Measurements from ENCODE around the gene SIGLEC15.
"Not testable (repeated sequence)": the region's sequence is repeated elsewhere in the genome, so short reads cannot be mapped to it uniquely, and the experiment has no call there.

The SIGLEC15 gene

GRCh38 chr18:45847119-45847518 lies 21.6 kb downstream of the SIGLEC15 start:
- DNase-seq = no peak

- not testable (repeated sequence) for DNase-seq
Observed at GRCh38 chr18:45848643-45849042, 23.2 kb downstream of the SIGLEC15 start.

- no peak for DNase-seq
Observed at GRCh38 chr18:45849529-45849928, 24.1 kb downstream of the SIGLEC15 start.

GRCh38 chr18:45850021-45850420 lies 24.5 kb downstream of the SIGLEC15 start:
- no peak for DNase-seq

GRCh38 chr18:45851161-45851925 lies 25.9 kb downstream of the SIGLEC15 start:
- no peak for DNase-seq

GRCh38 chr18:45852631-45853030 lies 27.2 kb downstream of the SIGLEC15 start:
- no peak for DNase-seq

- DNase-seq = no peak
Observed at GRCh38 chr18:45854036-45854586, 28.6 kb downstream of the SIGLEC15 start.

GRCh38 chr18:45856531-45856930 lies 31.1 kb downstream of the SIGLEC15 start:
- no peak for DNase-seq

- no peak for DNase-seq
Observed at GRCh38 chr18:45859334-45859733, 33.9 kb downstream of the SIGLEC15 start.

- no peak for DNase-seq
Observed at GRCh38 chr18:45860492-45860891, 35.0 kb downstream of the SIGLEC15 start.

GRCh38 chr18:45860971-45861370 lies 35.5 kb downstream of the SIGLEC15 start:
- DNase-seq = no peak

GRCh38 chr18:45861926-45862325 lies 36.5 kb downstream of the SIGLEC15 start:
- DNase-seq = no peak

- no peak for DNase-seq
Observed at GRCh38 chr18:45863469-45863868, 38.0 kb downstream of the SIGLEC15 start.

- DNase-seq = no peak
Observed at GRCh38 chr18:45864081-45864480, 38.6 kb downstream of the SIGLEC15 start.

GRCh38 chr18:45865466-45865865 lies 40.0 kb downstream of the SIGLEC15 start:
- DNase-seq = no peak

- DNase-seq = no peak
Observed at GRCh38 chr18:45870419-45870818, 44.9 kb downstream of the SIGLEC15 start.

- no peak for DNase-seq
Observed at GRCh38 chr18:45871431-45872084, 46.1 kb downstream of the SIGLEC15 start.

- DNase-seq = peak; percentile 17 to 61
Observed at GRCh38 chr18:45874491-45875184, 49.2 kb downstream of the SIGLEC15 start.

- DNase-seq = no peak
Observed at GRCh38 chr18:45876161-45876560, 50.7 kb downstream of the SIGLEC15 start.

GRCh38 chr18:45877403-45877802 lies 51.9 kb downstream of the SIGLEC15 start:
- DNase-seq = no peak

- peak; percentile 60 to 75 for DNase-seq
Observed at GRCh38 chr18:45879681-45880655, 54.5 kb downstream of the SIGLEC15 start.

GRCh38 chr18:45880876-45881558 lies 55.5 kb downstream of the SIGLEC15 start:
- DNase-seq = no peak
